Neuronal stem cell (in vitro differentiated cells): ENCODE results near the gene RBM14. TPM values are rescaled to one million over a fixed set of nuclear protein-coding genes. Genes with fewer than 3 reads are reported as not detected.

Experiments
- DNase-seq: peaks from one replicate; pipeline ENCODE4 v3.0.0-alpha.2; 2013; ENCODE audit warnings: low spot score
- H2AFZ ChIP-seq: one replicate; pipeline ENCODE4 v1.6.1; 2013; ENCODE audit warnings: mild to moderate bottlenecking, low read length, inconsistent platforms
- H2AK5ac ChIP-seq: 2 replicates; pipeline ENCODE4 v1.6.1; 2013; ENCODE audit warnings: low read depth, mild to moderate bottlenecking, inconsistent platforms, low read length, moderate library complexity, mixed read lengths
- H2BK120ac ChIP-seq: 2 replicates; pipeline ENCODE4 v1.6.1; 2013; ENCODE audit warnings: low read depth, mild to moderate bottlenecking, inconsistent platforms, low read length, moderate library complexity, mixed read lengths
- H2BK12ac ChIP-seq: one replicate; pipeline ENCODE4 v1.6.1; 2013; ENCODE audit warnings: low read length, inconsistent platforms
- H2BK15ac ChIP-seq: 2 replicates; pipeline ENCODE4 v1.6.1; 2013; ENCODE audit warnings: mild to moderate bottlenecking, low read length, inconsistent platforms, mixed read lengths
- H2BK5ac ChIP-seq: one replicate; pipeline ENCODE4 v1.6.1; 2013; ENCODE audit warnings: inconsistent platforms, mild to moderate bottlenecking, low read length, moderate library complexity
- H3K14ac ChIP-seq: one replicate; pipeline ENCODE4 v1.6.1; 2013; ENCODE audit warnings: low read length, inconsistent platforms
- H3K18ac ChIP-seq: 2 replicates; pipeline ENCODE4 v1.6.1; 2013; ENCODE audit warnings: low read length, inconsistent platforms
- H3K23ac ChIP-seq: 2 replicates; pipeline ENCODE4 v1.6.1; 2013; ENCODE audit warnings: low read depth, mild to moderate bottlenecking, mixed read lengths, low read length, inconsistent platforms; ENCODE audit not compliant: poor library complexity
- H3K27ac ChIP-seq: replicated peaks from 3 replicates; pipeline ENCODE4 v1.5.1; 2013; ENCODE audit warnings: low read length, inconsistent platforms
- H3K27me3 ChIP-seq, 3 experiments: 2 replicates each; pipeline ENCODE4 v1.6.1; 2013; ENCODE audit warnings: low read length in 3 of 3, mild to moderate bottlenecking in 2 of 3, inconsistent platforms in 1 of 3, low read depth in 1 of 3, mixed read lengths in 1 of 3, moderate library complexity in 1 of 3; ENCODE audit not compliant: control insufficient read depth in 3 of 3, insufficient read depth in 3 of 3
- H3K36me3 ChIP-seq, 2 donors: replicated peaks in 1 of 2; 2 replicates each; pipeline ENCODE4 v1.6.1; 2013; ENCODE audit warnings: low read length in 2 of 2; ENCODE audit not compliant: control insufficient read depth in 2 of 2, insufficient read depth in 2 of 2
- H3K4ac ChIP-seq: 2 replicates; pipeline ENCODE4 v1.6.1; 2013; ENCODE audit warnings: inconsistent platforms, mild to moderate bottlenecking, low read length, moderate library complexity
- H3K4me1 ChIP-seq, 2 donors: 1 replicate in 1 of 2; 2 replicates in 1 of 2; pipeline ENCODE4 v1.6.1; 2013; ENCODE audit warnings: low read length in 2 of 2, low read depth in 1 of 2; ENCODE audit not compliant: control insufficient read depth in 2 of 2, insufficient read depth in 1 of 2
- H3K4me2 ChIP-seq: one replicate; pipeline ENCODE4 v1.6.1; 2013; ENCODE audit warnings: mild to moderate bottlenecking, low read length, inconsistent platforms; ENCODE audit not compliant: insufficient read depth, poor library complexity, severe bottlenecking
- H3K4me3 ChIP-seq, 2 donors: 2 replicates each; pipeline ENCODE4 v1.5.1; 2013; ENCODE audit warnings: low read length in 2 of 2, mild to moderate bottlenecking in 2 of 2, inconsistent platforms in 1 of 2, moderate library complexity in 1 of 2
- H3K79me1 ChIP-seq: one replicate; pipeline ENCODE4 v1.6.1; 2013; ENCODE audit warnings: low read depth, mild to moderate bottlenecking, inconsistent platforms, low read length, moderate library complexity
- H3K9ac ChIP-seq: one replicate; pipeline ENCODE4 v1.6.1; 2013; ENCODE audit warnings: mild to moderate bottlenecking, low read depth, low read length, inconsistent platforms; ENCODE audit not compliant: poor library complexity
- H3K9me3 ChIP-seq, 2 donors: replicated peaks in 1 of 2; 2 replicates each; pipeline versions ENCODE3 to v1.6.1; 2013; ENCODE audit warnings: low read length in 2 of 2, mild to moderate bottlenecking in 2 of 2, inconsistent platforms in 1 of 2, low read depth in 1 of 2, mixed read lengths in 1 of 2, moderate library complexity in 1 of 2; ENCODE audit not compliant: control insufficient read depth in 2 of 2, insufficient read depth in 1 of 2
- H4K8ac ChIP-seq: one replicate; pipeline ENCODE4 v1.6.1; 2013; ENCODE audit warnings: low read depth, mild to moderate bottlenecking, inconsistent platforms, low read length, moderate library complexity
- H4K91ac ChIP-seq: one replicate; pipeline ENCODE4 v1.6.1; 2013; ENCODE audit warnings: low read length, low read depth, mild to moderate bottlenecking, inconsistent platforms; ENCODE audit not compliant: poor library complexity
- WGBS, 2 donors: extraction: QIAGEN DNeasy Blood & Tissue Kit; methylation state at CpG; one replicate each; pipeline ENCODE4 v1.1.7; 2013; ENCODE audit warnings: missing lambda C conversion rate in 2 of 2, mixed read lengths in 1 of 2; ENCODE audit not compliant: insufficient read length in 2 of 2, insufficient replicate concordance in 1 of 2; ENCODE audit errors: extremely low coverage in 2 of 2; 5-methylcytosine and 5-hydroxymethylcytosine counted together
- polyA plus RNA-seq, 2 experiments: library from polyadenylated mRNA; stranded (reverse); fragments of 200-250 nt; gene quantifications; one replicate each; pipeline ENCODE4 v1.2.3, GENCODE V29; 2013

The RBM14 gene, protein sequence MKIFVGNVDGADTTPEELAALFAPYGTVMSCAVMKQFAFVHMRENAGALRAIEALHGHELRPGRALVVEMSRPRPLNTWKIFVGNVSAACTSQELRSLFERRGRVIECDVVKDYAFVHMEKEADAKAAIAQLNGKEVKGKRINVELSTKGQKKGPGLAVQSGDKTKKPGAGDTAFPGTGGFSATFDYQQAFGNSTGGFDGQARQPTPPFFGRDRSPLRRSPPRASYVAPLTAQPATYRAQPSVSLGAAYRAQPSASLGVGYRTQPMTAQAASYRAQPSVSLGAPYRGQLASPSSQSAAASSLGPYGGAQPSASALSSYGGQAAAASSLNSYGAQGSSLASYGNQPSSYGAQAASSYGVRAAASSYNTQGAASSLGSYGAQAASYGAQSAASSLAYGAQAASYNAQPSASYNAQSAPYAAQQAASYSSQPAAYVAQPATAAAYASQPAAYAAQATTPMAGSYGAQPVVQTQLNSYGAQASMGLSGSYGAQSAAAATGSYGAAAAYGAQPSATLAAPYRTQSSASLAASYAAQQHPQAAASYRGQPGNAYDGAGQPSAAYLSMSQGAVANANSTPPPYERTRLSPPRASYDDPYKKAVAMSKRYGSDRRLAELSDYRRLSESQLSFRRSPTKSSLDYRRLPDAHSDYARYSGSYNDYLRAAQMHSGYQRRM
- 52.5 TPM for polyA plus RNA-seq (2013, experiment 1 of 2)
- 53.0 TPM for polyA plus RNA-seq (2013, experiment 2 of 2)

DNA sequence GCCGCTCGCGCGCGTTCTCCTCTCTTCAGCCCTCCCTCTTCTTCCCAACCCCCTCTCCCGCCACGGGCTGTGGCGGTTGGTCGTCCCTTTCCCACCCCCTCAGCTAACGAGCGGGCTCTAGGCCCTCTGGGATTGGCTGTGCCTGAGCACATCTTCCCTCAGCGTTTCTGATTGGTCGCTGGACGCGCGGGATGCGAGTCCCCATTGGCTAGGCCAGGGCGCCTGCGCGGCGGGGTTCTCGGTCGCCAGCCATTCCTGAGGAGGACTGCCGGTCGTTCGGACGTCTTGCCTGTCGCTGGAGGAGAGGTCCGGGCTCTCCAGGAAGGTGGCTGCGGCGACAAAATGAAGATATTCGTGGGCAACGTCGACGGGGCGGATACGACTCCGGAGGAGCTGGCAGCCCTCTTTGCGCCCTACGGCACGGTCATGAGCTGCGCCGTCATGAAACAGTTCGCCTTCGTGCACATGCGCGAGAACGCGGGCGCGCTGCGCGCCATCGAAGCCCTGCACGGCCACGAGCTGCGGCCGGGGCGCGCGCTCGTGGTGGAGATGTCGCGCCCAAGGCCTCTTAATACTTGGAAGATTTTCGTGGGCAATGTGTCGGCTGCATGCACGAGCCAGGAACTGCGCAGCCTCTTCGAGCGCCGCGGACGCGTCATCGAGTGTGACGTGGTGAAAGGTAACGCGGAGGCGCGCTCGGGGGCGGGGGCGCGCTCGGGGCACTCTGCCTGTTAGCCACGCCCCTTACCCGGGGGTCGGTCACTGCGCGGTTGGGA is at the start of gene RBM14:
Gene RBM14, plus strand, starts transcription at position 252 of the 776 bp plus-strand sequence. Its CDS starts 91 bp downstream, at position 343.
- H3K9me3 ChIP-seq, result no peaks in the 10 kb centered on the region
- no peak within 1 kb of the TSS for H4K8ac ChIP-seq
- H3K4me2 ChIP-seq, result peak within 1 kb of the TSS; percentile 74
- H2AK5ac ChIP-seq, result peak within 1 kb of the TSS; percentile 68
- H3K4me3 ChIP-seq, result peak within 1 kb of the TSS; percentile 84 to 95
- peak; percentile 99 for DNase-seq
- H3K23ac ChIP-seq, result peak within 1 kb of the TSS; percentile 95
- H3K36me3 ChIP-seq, result peaks cover 8 to 41% of the 10 kb centered on the region in 2 donors
- no peaks in the 10 kb centered on the region for H3K27me3 ChIP-seq
- peaks cover 12 to 16% of the 10 kb centered on the region in 2 donors for H3K4me1 ChIP-seq
- H3K27ac ChIP-seq, result peak within 1 kb of the TSS; percentile 96
- no CpG with 5 or more reads among the region's 90 CpGs for WGBS, 2 donors
- peak within 1 kb of the TSS; percentile 68 for H4K91ac ChIP-seq
- peak within 1 kb of the TSS; percentile 97 for H3K9ac ChIP-seq
- H3K79me1 ChIP-seq, result peaks cover 3% of the 10 kb centered on the region
- peak within 1 kb of the TSS; percentile 85 for H2AFZ ChIP-seq
- peak within 1 kb of the TSS; percentile 94 for H3K14ac ChIP-seq
- H3K4ac ChIP-seq, result no peak within 1 kb of the TSS
- no peak within 1 kb of the TSS for H2BK120ac ChIP-seq
- H2BK15ac ChIP-seq, result no peak within 1 kb of the TSS
- H3K18ac ChIP-seq, result peak within 1 kb of the TSS; percentile 98
- peak within 1 kb of the TSS; percentile 91 for H2BK5ac ChIP-seq
- H2BK12ac ChIP-seq, result peak within 1 kb of the TSS; percentile 1

DNA sequence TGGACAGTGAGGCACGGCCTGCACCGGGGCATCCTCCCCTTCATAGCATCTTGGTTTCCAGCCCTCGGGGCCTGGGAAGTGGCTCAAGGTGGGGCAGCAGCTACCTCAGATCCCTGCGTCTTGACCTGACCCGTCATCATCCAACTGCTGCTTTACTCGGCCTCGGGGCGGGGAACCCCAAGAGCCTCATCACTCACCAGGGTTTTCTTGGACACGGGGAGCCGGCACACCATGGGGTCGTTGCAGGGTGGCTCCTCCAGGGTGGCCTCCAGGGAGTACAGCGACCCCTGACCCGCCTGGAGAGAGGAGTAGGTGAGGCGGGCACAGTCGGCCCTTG is 48.7 kb upstream of the RBM14 start:
- H3K9me3 ChIP-seq, result no peaks in the 10 kb centered on the region
- H2BK15ac ChIP-seq, result no peak overlapping the region
- no peak overlapping the region for H3K27ac ChIP-seq
- no peak overlapping the region for H3K4ac ChIP-seq
- H3K4me3 ChIP-seq, result no peak overlapping the region
- no peak overlapping the region for H2BK120ac ChIP-seq
- H3K14ac ChIP-seq, result no peak overlapping the region
- H2BK5ac ChIP-seq, result no peak overlapping the region
- peak overlapping the region; percentile 19 for H3K18ac ChIP-seq
- WGBS, 2 donors, result no CpG with 5 or more reads among the region's 15 CpGs
- H2AFZ ChIP-seq, result no peak overlapping the region
- H3K4me2 ChIP-seq, result no peak overlapping the region
- H4K8ac ChIP-seq, result no peak overlapping the region
- H3K23ac ChIP-seq, result no peak overlapping the region
- H2BK12ac ChIP-seq, result no peak overlapping the region
- no peak overlapping the region for H3K9ac ChIP-seq
- no peak overlapping the region for H4K91ac ChIP-seq
- H2AK5ac ChIP-seq, result no peak overlapping the region
- no peaks in the 10 kb centered on the region for H3K79me1 ChIP-seq
- peaks cover 9 to 13% of the 10 kb centered on the region in 2 donors for H3K4me1 ChIP-seq
- peaks cover 0 to 6% (median 0%) of the 10 kb centered on the region in 3 experiments for H3K27me3 ChIP-seq
- DNase-seq, result no peak
- H3K36me3 ChIP-seq, result no peaks in the 10 kb centered on the region

DNA sequence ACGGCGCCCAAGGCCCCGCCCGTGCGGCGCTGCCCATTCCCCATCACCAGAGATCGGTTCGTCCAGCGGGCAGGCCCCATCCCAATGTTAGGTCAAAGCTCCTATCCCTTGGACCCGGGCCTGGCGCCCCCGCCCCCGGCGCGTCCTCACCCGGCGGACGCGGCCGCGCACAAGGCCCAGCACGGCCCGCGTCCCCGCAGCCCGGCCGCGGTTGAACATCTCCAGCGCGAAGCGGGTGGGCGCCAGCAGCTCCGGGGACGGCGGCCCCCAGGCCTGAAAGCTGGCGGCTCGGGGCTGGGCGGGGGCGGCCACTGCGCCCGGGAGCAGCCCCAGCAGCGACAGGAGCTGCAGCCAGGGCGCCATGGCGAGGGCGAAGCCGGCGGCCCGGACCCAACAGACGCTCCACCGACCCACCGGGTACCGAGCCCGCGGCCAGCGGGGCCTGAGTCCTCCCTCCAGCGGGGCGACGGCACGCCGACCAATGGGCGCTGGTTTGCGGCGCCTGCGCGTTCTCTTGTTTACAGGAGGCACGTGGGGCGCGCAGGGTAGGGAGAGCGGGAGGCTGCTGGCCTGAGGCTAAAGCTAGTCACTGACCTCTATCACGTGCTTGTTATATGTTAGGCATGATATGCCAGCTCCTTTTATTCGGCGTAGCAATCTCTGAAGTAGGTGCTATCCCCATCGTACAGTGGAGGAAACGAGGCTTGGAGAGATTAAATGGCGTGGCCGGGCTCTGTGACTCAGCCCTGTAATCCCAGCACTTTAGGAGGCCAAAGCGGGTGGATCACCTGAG is 48.1 kb upstream of the RBM14 start, which contains the start of gene CTSF:
Gene CTSF, minus strand, starts transcription at position 483 of the 793 bp plus-strand sequence. Its CDS starts 120 bp downstream, at position 363.
- Histone ChIP-seq H3K27me3 (peaks cover 0 to 4% (median 0%) of the 10 kb centered on the region in 3 experiments), H3K79me1 (no peaks in the 10 kb centered on the region), H3K4me3 (peak within 1 kb of the TSS in 1 of 2 donors; percentile 55), H3K9me3 (no peaks in the 10 kb centered on the region), H3K36me3 (no peaks in the 10 kb centered on the region), H4K91ac (no peak within 1 kb of the TSS), H3K4me2 (peak within 1 kb of the TSS; percentile 4), H2BK5ac (no peak within 1 kb of the TSS), H3K18ac (peak within 1 kb of the TSS; percentile 56), H3K9ac (peak within 1 kb of the TSS; percentile 4), H3K27ac (no peak within 1 kb of the TSS), H3K14ac (peak within 1 kb of the TSS; percentile 56), H4K8ac (peak within 1 kb of the TSS; percentile 82), H2BK12ac (peak within 1 kb of the TSS; percentile 8), H2AFZ (no peak within 1 kb of the TSS), H2AK5ac (peak within 1 kb of the TSS; percentile 27), H2BK120ac (no peak within 1 kb of the TSS), H3K4me1 (peaks cover 9 to 13% of the 10 kb centered on the region in 2 donors), H3K4ac (no peak within 1 kb of the TSS), H3K23ac (no peak within 1 kb of the TSS), H2BK15ac (no peak within 1 kb of the TSS)
- no CpG with 5 or more reads among the region's 77 CpGs for WGBS, 2 donors
- DNase-seq, result no peak
